HT-29 (cell line): ENCODE data around the gene TNFSF12. TPM values are rescaled to one million over a fixed set of nuclear protein-coding genes. Genes with fewer than 3 reads are reported as not detected.

Source experiments
- DNase-seq: peaks from one replicate; pipeline ENCODE4 v3.0.0-alpha.2; 2015; ENCODE audit warnings: low spot score
- total RNA-seq: library from RNA; depleted of rRNA; stranded (reverse); fragments of >200 nt; shearing (Covaris generic); gene quantifications from 2 replicates; pipeline ENCODE4 v1.2.3, GENCODE V29; 2014

The TNFSF12 gene
- total RNA-seq, 1 experiment from 2014 or later: not detected

- no peak for DNase-seq
These were observed 3.9 kb upstream of the TNFSF12 start for GRCh38 chr17:7544911-7545310.

DNA sequence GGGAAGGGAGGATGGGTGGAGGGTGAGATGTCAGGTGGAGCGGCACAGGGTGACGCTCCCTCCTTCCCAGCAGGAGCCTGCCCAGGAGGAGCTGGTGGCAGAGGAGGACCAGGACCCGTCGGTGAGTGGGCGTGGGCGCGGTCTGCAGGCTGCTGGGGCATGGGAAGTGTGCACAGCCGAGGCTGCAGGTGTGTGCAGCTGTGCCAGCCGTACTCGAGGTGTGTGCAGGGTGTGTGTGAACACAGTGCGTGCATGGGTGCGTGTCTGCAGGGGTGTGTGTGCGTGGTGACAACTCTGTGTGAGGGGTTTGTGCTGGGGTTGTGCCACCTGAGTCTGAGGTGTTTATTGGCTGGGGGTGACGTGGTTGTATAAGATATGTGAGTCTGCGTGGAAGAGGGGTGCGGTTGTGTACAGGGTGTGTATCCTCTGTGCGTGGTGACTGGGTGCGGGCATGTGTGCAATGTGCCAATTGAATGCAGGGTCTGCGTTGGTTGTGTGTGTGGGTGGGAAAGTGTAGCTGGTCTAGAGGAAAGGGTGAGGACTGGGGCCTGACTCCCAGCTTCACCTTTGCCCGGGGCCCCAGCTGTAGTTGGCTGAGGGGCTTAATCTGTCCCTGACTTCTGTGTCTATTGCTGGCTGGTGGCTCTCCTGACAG, 670 bp downstream of the TNFSF12 start:
- DNase-seq: no peak

DNA sequence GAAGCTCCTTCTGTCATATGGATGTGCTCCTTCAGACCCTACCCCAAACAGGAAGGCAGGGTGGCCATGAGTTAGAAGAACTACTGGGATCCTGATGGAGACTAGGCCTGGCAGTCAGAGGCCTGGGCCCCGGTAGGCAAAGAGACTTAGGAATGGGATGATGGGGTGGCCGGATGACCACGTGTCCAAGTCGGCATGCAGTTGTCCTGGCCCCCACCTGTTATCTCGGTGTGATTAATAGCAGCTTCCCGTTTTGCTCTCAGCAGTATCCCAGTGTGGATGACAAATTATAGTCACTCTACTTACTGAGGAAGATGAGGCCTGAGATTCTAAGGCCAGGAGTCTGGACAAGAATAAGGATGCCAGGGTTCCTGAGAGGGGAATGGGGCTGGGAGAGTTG, 1.5 kb downstream of the TNFSF12 start:
- no peak for DNase-seq

- DNase-seq: no peak
These were observed 2.5 kb downstream of the TNFSF12 start for GRCh38 chr17:7551396-7551795.

DNA sequence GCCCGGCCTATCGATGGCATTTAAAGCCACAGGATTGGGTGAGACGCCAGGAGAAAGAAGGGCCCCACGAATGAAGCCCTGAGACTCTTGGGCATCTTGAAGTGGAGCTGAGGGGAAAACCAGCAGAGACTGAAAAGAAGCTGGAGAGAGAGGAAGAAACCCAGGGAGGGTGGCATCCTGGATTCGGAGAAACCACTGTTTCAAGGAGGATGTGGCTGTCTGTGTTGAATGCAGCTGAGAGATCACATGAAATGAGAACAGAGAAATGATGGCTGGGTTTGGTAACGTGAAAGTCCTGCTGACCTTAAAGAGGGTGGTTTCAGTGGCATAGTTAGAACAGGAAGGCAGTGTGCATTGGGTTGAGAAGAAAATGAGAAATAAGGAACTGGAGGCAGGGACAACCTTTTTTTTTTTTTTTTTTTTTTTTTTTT, 3.8 kb downstream of the TNFSF12 start:
- DNase-seq: no peak

DNA sequence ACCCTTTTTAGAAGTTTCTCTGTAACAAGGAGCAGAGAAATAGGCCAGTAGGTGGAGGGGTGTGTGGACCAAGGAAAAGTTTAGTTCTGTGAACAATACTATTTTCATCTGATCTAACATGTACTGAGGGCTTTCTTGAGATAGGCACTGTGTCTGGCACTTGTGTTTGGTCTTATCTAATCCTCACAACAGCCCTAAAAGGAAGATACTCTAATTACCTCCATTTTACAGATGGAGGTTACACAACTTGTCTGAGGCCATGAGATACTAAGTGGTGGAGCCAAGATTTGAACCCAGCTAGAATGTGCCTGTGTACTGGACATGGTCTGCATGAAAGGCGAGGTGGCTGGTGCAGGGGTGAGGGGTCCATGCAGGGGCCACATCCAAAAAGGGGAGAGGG, 4.5 kb downstream of the TNFSF12 start:
- no peak for DNase-seq

DNA sequence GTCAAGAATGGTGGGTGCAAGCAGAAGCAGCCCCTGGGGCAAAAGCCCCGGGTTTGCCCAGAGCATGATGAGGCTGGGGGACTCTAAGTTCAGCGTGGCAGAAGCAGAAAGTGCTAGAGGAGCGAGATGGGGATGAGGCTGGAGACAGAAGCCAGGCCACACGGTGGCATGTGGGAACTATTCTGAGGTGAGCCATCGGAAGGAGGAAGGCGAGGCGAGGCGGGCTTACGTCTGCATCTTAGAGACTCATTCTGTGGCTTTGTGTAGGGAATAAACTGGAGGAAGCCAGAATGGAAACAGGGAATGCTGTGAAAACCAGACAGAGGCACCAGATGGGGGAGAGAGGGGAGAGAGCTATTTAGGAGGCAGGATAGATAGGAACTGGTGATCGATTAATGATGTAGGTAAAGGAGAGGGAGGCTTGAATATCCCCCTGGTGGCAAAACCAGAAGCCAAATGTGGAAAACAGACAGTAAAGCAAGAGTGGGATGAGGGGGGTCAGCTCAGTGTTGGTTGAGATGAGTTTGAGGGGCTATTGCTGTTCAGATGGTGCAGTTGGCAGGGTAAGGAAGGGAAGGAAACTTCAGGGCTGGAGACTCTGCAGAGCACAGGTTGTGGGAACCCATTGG, 6.6 kb downstream of the TNFSF12 start:
- no peak for DNase-seq

GRCh38 chr17:7556627-7557026, 7.8 kb downstream of the TNFSF12 start:
- DNase-seq: no peak

GRCh38 chr17:7557147-7557764, 8.4 kb downstream of the TNFSF12 start:
- no peak for DNase-seq

DNA sequence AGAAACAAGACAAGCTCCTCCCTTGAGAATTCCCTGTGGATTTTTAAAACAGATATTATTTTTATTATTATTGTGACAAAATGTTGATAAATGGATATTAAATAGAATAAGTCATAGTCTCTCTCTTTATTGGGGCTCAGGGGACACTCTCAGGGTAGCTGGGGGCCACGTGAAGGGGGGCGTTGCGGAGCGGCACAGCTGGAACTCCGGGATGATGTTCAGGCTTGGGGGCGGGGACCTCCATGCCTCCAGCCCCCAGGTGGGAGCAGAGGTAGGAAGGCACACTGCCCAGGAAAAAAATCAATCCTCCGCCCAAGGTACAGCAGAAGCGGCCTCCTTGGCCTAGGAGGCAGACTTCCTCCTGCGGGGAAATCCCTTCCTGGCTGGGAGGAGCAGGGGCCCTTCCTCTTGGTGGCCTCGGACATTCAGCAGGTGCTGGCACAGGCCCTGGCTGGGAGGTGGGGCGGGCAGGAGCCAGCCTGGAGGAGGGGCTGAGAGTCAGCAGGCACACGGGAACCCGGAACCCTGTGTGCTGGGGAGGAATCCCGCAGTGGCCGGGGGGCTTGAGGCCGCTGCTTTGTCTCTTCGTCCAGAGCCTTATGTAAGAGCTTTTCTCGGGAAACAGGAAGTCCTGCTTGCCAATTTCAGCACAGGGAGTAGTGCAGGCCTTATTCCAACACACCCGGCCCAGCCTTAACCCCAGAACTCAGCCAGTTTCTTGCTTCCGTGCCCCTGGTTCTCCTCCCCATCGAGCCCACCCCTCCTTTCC, 9.1 kb downstream of the TNFSF12 start:
- DNase-seq: peak; percentile 77

- DNase-seq: no peak
These were observed 9.9 kb downstream of the TNFSF12 start, which contains the start of gene TNFSF13 for GRCh38 chr17:7558544-7559319. Gene TNFSF13, plus strand, starts transcription at chr17:7558750. Its CDS starts 290 bp downstream, at chr17:7559040.

GRCh38 chr17:7559320-7560171, 10.7 kb downstream of the TNFSF12 start:
- no peak for DNase-seq

DNA sequence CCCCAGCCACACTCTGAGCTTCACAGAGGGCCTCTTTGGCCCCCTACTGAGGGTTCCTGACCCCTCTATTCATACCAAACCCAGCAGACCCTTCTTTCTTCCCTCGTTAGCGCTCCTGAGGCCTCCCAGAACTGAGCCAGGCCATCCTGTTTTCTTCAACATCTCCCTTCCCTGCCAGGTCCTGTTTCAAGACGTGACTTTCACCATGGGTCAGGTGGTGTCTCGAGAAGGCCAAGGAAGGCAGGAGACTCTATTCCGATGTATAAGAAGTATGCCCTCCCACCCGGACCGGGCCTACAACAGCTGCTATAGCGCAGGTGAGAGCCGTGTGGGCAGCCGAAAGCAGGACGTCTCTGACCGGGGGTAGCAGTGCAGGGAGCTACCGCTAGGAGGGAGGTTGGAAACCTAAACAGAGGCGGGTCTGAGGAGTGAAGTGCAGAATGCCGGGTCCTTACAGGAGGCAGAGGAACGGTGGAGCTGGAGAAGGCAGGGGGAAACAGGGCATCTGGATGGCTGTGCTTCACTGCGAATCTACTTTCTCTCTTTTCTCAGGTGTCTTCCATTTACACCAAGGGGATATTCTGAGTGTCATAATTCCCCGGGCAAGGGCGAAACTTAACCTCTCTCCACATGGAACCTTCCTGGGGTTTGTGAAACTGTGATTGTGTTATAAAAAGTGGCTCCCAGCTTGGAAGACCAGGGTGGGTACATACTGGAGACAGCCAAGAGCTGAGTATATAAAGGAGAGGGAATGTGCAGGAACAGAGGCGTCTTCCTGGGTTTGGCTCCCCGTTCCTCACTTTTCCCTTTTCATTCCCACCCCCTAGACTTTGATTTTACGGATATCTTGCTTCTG, 11.5 kb downstream of the TNFSF12 start:
- peak; percentile 63 for DNase-seq

DNA sequence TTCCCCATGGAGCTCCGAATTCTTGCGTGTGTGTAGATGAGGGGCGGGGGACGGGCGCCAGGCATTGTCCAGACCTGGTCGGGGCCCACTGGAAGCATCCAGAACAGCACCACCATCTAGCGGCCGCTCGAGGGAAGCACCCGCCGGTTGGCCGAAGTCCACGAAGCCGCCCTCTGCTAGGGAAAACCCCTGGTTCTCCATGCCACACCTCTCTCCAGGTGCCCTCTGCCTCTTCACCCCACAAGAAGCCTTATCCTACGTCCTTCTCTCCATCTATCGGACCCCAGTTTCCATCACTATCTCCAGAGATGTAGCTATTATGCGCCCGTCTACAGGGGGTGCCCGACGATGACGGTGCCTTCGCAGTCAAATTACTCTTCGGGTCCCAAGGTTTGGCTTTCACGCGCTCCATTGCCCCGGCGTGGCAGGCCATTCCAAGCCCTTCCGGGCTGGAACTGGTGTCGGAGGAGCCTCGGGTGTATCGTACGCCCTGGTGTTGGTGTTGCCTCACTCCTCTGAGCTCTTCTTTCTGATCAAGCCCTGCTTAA, 12.2 kb downstream of the TNFSF12 start:
- peak; percentile 84 for DNase-seq

DNA sequence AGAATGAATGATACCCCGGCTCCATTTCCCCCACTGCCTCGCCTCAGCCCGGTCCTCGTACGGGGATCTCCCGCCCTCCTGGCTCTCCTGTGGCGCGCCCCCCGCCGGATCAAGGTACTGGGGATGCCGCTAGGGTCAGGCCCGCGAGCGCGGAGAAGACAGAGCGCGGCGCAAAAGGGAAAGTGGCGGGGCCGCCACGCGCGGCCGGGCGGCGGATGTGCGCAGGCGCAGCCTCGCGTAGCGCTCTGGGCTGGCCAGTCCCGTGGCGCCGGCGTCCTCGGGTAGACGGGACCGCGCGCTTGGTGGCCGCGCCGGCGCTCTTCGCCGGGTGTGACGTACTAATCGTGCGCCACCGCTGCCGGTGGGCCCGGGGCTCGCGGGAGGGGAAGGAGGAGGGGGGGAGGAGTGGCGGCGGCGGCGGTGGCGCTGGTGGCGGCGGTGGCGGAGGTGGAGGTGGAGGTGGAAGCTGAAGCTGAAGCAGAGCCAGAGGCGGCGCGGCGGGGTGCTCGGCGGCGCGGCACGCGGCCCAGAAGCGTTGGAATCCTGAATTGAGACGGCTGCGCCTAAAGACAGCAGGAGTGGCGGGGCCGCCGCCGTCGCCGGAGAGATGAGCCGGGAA, 12.8 kb downstream of the TNFSF12 start, which contains the start of gene SENP3:
SENP3 (plus strand) TSS at position 331 of the 619 bp plus-strand sequence. CDS start 1,158 bp downstream, outside the sequence.
- DNase-seq: peak; percentile 80

DNA sequence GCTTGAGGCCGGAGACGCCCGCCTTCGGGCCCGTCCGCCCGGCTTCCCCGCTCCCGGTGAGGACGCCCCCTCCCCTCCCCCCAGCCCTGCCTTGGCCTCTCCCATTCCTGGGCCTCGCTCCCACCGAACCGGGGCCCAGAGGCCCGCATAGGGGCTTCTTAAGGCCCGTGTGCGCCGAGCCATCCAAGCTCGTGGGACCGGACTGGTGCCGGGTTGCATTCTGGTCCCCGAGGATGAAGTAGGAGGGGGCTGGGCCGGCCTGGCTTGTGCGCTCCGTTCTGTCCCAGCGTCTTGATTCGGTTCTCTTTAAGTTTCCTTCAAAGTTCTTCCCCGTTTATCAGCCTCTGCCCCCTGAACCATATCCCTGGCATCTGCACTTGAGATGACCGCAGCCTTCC, 13.3 kb downstream of the TNFSF12 start:
- DNase-seq: no peak

GRCh38 chr17:7563115-7563869, 14.4 kb downstream of the TNFSF12 start:
- DNase-seq: no peak

- DNase-seq: no peak
These were observed 20.7 kb downstream of the TNFSF12 start for GRCh38 chr17:7569571-7569970.
